Stimulated activated CD4-positive, alpha-beta T cell treated with anti-CD3 and anti-CD28 coated beads, TNF-alpha, amount 100 ng/mL, for 48 hours (primary cell): ENCODE results near the gene ARF3.
A peak's percentile ranks its signal among the peaks of the same experiment; 100 is the strongest.

Experiments used
- DNase-seq, 3 donors: peaks; one replicate each; pipeline ENCODE4 v3.0.0-alpha.2; 2020; ENCODE audit warnings: low read depth in 3 of 3

Gene ARF3

GRCh38 chr12:48966177-48966895, 9.0 kb upstream of the ARF3 start:
- no peak for DNase-seq

DNA sequence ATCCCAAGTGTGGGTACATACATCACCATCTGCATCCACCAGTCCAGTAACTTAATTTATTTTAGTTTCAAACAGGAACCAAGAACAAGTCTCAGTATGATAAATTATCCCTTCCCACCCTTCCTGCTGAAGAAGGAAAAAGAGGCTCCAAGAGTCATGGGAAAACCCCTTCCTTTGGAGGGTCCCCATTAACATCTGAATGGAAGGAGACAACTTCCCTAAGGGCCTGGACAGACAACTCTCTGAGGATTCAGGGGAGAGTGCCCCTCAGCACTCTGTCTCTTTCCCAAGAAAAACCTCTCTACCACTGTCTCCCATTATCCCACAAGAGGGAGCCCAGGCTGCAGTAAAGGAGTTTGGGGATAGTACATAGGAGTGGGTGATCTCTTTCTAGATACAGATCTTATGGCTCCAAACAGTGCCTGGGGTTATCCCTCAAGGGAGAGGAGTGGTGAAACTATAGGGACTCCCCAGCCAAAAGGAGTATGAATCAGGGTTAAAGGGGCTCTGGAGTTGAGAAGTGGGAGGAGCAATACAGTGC, 8.1 kb upstream of the ARF3 start:
- no peak for DNase-seq

GRCh38 chr12:48961801-48962200, 4.5 kb upstream of the ARF3 start:
- no peak for DNase-seq

DNA sequence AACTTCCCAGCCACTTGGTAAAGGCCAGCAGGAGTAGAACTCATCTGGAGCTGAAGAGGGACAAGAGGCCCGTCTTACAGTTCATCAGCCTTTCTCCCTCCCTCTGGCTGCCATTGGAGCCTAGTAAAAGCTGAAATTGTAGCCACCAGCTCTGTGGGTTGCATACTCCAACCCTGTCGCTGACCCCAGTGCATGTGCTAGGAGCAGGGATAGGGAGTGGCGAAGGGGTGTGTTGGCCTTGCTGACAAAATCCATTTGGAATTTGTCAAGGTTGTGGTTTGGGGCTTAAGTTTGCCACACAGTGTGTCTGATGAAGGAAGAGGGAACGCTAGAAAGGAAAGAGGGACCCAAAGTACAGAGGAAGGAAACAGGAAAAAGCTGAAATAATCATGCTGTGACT, 4.0 kb upstream of the ARF3 start:
- DNase-seq = no peak

- no peak for DNase-seq
Observed at GRCh38 chr12:48960834-48961233, 3.5 kb upstream of the ARF3 start.

GRCh38 chr12:48958049-48958388, 732 bp upstream of the ARF3 start:
- DNase-seq = no peak

DNA sequence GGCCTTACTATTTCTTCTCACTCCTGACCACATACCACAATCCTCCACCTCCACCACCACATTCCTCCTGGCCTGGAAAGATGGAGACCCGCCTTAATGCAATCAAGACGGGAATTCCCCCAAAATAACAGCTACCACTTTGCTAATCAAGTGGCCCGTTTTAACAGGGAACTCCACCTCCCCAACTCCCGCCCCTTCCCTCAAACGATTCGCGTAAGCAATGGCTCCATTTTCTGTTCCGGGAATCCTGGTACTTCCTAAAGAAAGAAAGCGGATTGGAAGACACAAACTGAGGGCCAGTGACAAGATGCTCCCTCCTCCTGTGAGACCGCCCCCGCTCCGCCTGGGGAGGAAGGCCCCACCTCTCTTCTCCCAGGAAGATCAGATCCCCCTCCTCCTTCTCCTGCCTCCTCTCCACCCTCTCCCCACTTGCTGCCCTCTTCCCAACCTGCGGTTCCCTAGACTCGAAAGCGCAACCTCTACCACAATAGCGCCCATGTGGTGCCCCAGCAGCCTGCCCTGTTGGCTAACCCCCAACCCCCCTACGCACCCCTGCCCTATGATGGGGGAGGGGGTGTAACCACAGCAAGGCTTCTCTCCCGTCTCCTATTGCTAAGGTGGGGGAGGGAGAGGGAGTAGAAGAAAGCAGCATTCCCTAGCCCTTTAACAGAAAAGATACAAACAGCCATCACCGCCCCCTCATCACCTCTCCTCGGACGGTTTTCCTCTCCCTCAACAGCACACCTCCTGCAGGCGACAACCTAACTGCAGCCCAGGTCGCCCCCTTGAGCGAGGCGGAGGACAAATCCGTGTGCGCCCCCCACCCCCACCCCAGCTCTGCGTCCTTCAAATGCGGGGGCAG, 777 bp downstream of the ARF3 start:
- no peak for DNase-seq

DNA sequence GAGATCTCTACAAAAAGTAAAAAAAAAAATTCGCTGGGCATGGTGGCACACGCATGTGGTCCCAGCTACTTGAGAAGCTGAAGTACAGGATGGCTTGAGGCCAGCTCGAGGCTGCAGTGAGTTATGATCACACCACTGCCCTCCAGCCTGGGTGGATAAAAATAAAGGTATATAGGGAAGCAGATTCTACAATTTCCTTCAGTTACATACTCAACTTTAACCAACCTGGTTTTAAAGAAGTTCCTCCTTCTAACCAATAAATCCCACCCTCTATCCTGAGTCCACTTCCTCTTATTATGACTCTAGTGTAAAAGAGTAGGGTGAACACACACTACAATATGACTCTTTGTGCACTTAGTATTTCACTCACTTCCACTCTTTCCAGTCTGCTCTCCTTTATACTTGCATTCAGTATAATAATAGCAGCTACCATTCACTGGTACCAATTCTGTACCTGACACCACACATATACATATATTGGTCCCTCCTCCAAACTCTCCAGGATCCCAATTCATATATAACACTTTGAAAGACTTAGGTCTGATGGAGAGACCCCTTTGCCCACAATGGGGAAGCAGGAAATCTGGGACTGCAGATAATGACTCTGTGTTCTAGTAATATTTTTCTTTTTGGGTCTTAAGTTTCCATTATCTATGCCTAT, 2.3 kb downstream of the ARF3 start:
- no peak for DNase-seq

DNA sequence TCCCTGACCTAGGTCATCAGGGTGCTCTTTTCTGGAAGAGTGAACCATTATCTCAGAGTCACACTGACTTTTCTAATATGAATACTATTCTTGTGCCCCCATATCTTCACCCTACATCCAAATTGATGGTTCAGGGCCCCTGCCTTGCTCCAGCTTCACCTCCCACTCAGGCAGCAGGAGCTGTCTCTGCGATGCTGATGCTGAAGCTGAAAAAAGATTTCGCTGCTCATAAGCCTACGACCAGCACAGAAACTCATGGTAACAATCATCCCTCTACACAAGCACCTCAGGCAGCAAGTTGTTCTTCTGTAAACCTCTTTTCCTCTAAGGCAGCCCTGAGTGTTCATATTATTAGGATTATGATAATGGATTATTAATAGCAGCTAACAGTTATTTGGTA, 3.2 kb downstream of the ARF3 start:
- no peak for DNase-seq

DNA sequence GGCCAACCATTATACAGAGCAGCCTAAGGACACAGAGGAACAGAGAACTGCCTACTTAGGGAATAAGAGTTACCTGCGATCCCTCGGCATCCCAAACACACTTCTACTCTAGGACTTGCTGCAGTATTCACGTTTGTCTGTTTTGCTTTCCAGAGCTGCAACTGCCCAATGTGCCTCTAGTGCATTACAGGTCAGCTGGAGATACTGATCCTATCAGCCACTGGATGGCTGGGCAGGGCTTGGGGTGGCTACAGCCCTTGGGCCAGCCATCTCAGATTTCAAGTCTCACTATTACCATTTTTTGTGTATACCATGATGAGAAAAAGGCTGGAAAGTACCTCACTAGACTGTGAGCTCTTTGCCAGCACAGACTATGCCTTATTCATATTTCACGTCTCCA, 4.6 kb downstream of the ARF3 start:
- DNase-seq = no peak

DNA sequence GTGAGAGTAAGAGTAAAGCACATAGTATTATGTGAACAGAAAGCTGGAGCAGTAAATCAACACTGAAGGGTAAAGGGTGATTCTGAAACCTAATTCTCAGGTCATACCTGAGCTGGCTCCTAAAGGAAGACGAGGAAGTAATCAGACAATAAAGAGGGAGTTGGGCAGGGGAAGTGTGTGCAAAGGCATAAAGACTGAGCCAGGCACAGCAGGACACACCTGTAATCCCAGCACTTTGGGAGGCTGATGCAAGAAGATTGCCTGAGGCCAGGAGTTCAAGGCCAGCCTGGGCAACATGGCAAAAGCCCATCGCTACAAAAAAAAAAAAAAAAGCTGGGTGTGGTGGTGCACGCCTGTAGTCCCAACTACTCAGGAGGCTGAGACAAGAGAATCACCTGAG, 9.6 kb downstream of the ARF3 start:
- no peak for DNase-seq

DNA sequence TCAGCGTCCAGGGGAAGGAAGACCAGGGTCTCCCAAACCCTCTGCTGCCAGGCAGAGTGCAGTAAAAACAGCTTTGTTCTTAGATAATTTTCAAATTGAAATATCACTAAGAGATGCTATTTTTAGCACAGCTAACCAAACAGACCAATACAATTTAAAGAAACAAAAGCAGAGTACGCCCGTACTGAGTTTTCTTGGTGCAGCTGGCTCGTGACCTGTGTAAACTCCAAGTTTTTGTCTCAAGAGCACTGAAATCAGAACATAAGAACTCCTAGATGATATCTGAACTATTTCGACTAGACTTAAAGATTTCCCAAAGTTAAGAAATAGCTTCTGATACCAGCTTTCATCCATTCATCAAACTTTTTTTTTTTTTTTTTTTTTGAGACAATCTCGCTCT, 10.3 kb downstream of the ARF3 start:
- DNase-seq = no peak

- no peak for DNase-seq
Observed at GRCh38 chr12:48946205-48946604, 11.1 kb downstream of the ARF3 start.

- no peak for DNase-seq
Observed at GRCh38 chr12:48943221-48943620, 14.1 kb downstream of the ARF3 start.

- no peak for DNase-seq
Observed at GRCh38 chr12:48940181-48940580, 17.1 kb downstream of the ARF3 start.

- no peak for DNase-seq
Observed at GRCh38 chr12:48938805-48939204, 18.5 kb downstream of the ARF3 start.

DNA sequence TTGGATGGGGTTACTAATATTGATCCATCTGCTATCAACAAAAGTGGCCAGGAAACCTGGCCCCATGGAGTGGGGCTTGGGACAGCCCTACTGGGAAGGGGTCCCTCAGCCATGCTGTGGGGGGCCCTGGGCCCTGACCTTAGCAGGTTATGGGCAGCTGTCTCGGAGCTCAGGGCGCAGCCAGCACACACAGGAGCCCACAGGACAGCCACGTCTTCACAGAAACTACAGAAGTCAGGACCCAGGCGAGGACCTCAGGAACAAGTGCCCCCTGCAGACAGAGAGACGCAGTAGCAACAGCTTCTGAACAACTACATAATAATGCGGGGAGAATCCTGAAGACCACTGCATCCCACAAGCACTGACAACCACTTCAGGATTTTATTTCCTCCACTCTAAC, 20.1 kb downstream of the ARF3 start:
- DNase-seq = no peak

DNA sequence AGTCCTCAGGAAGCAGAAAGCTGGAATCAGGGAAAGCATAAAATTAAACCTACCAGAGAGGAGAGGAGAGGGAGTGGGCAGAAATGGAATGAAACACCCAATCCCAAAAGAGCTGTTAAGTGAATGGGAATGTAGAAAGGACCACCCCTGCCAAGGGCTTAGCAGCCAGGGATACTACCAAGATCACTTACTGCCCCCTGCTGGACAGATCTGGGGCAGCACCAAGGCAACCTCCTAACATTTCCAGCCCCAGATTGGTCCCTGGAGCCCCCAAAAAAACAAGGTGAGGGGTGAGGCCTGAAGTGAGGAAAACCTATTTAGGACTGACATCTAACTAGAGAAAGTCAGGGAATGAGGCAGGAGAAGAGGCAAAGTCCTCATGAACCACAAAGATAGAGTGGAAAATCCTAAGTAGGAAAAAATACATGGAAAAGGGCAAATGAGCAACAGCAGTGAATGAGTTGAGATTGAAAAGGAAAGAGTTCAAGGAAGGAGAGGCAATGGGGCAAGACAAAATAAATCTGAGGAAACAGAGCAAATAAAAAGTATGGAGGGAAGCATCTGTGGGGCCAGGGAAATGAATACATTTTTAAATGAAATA, 20.8 kb downstream of the ARF3 start:
- peak; percentile 51 to 80 (median 70) for DNase-seq

GRCh38 chr12:48934312-48934706, 23.0 kb downstream of the ARF3 start:
- no peak for DNase-seq

GRCh38 chr12:48933664-48934311, 23.5 kb downstream of the ARF3 start:
- no peak for DNase-seq

DNA sequence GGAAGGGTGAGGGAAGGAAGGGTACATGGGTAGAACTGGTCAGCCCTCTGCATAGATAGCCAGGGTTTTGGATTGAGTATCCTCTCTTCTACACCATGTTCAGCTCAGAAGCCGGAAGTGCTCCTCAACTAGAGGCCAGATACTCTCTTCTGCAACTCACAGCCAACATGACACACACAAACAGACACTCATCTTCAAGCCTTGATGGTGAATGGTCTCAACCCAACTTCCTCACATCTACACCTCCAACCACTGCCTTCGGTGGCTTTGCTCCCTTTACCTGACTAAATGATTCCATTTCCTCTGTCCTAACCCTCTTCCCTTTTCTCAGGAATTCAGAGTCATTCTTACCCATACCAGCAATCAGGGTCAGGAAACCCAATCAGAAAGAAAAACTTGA, 24.4 kb downstream of the ARF3 start:
- no peak for DNase-seq

DNA sequence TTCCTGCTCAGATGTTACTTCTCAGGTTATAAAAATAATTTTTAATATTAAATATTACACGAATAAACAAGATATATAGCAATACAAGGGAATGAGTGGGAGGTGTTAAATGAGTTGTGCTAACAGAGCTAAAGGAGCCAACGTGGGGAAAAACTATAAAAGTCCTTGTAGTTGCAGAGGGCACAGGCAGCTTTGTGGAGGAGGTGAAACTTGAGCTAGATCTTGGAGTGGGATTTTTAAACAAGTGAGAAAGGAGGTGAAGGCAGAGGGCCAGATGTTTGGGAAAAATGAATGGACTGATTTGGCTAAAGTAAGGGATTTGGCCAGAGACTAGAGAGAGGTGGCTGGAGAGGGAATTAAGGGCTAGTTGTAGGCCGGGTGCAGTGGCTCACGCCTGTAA, 26.8 kb downstream of the ARF3 start:
- no peak for DNase-seq
